H1 (cell line): Measurements from ENCODE around the gene SEPTIN2. TPM values are rescaled to one million over a fixed set of nuclear protein-coding genes. Genes with fewer than 3 reads are reported as not detected.

ENCODE experiments used
- CTCF ChIA-PET: fragments of 300-600 bp; sonication (Branson Sonifier 250); formaldehyde crosslinking; loops from one replicate; lab custom pipeline; 2021; ENCODE audit not compliant: partially characterized antibody; lab: Charles Lee
- POLR2A ChIA-PET: fragments of 300-600 bp; sonication (Branson Sonifier 250); formaldehyde crosslinking; loops from one replicate; lab custom pipeline; 2021; ENCODE audit warnings: inconsistent platforms; ENCODE audit not compliant: partially characterized antibody; lab: Charles Lee
- DNase-seq, 2 experiments: peaks; one replicate each; pipeline versions ENCODE4 v3.0.0 to v3.0.0-alpha.2; 2010 to 2022; ENCODE audit warnings: low spot score in 2 of 2, low read depth in 1 of 2, mixed read lengths in 1 of 2
- FAIRE-seq: peaks from 2 replicates; lab custom pipeline; 2011; peaks lifted over from hg19 to GRCh38; lab: Jason Lieb, UNC
- H2AFZ ChIP-seq: 2 replicates; pipeline ENCODE4 v1.8.1; 2012; ENCODE audit warnings: low read length, inconsistent platforms
- H2AK5ac ChIP-seq: 2 replicates; pipeline ENCODE4 v1.6.1; 2013; ENCODE audit warnings: low read depth, low read length
- H2BK120ac ChIP-seq: replicated peaks from 2 replicates; pipeline ENCODE3; 2013; ENCODE audit warnings: low read depth, low read length, inconsistent platforms
- H2BK12ac ChIP-seq: 2 replicates; pipeline ENCODE4 v1.6.1; 2013; ENCODE audit warnings: low read depth, low read length
- H2BK15ac ChIP-seq: 2 replicates; pipeline ENCODE4 v1.6.1; 2013; ENCODE audit warnings: low read length
- H2BK20ac ChIP-seq: 2 replicates; pipeline ENCODE4 v1.6.1; 2013; ENCODE audit warnings: low read length
- H2BK5ac ChIP-seq: 2 replicates; pipeline ENCODE4 v1.6.1; 2013; ENCODE audit warnings: low read depth, low read length
- H3K14ac ChIP-seq: 2 replicates; pipeline ENCODE4 v1.6.1; 2013; ENCODE audit warnings: inconsistent platforms; ENCODE audit not compliant: insufficient read length
- H3K18ac ChIP-seq: 2 replicates; pipeline ENCODE4 v1.6.1; 2013; ENCODE audit warnings: low read length; ENCODE audit errors: extremely low read depth
- H3K23ac ChIP-seq: 2 replicates; pipeline ENCODE4 v1.6.1; 2013; ENCODE audit warnings: inconsistent platforms; ENCODE audit not compliant: insufficient read length
- H3K23me2 ChIP-seq: 2 replicates; pipeline ENCODE4 v1.6.1; 2013; ENCODE audit warnings: low read depth, low read length
- H3K27ac ChIP-seq: 2 replicates; pipeline ENCODE4 v1.6.1; 2011; ENCODE audit warnings: low read depth, low read length, inconsistent platforms
- H3K27me3 ChIP-seq, 4 experiments: replicated peaks in 1 of 4; 1 replicate in 1 of 4; 2 replicates in 3 of 4; pipeline versions ENCODE4 v1.6.1 to v1.8.1; 2011 to 2013; ENCODE audit warnings: low read length in 3 of 4, mild to moderate bottlenecking in 3 of 4, inconsistent platforms in 2 of 4, mixed read lengths in 2 of 4, moderate library complexity in 1 of 4; ENCODE audit not compliant: control insufficient read depth in 3 of 4, insufficient read depth in 3 of 4; ENCODE audit errors: extremely low read depth in 1 of 4
- H3K36me3 ChIP-seq, 4 experiments: 2 replicates each; pipeline versions ENCODE4 v1.6.1 to v1.8.1; 2011 to 2013; ENCODE audit warnings: mild to moderate bottlenecking in 4 of 4, low read length in 3 of 4, moderate library complexity in 2 of 4, control low read depth in 1 of 4, inconsistent platforms in 1 of 4; ENCODE audit not compliant: insufficient read depth in 4 of 4, control insufficient read depth in 2 of 4
- H3K4ac ChIP-seq: replicated peaks from 2 replicates; pipeline ENCODE3; 2013; ENCODE audit warnings: low read length, low read depth, mixed read lengths, inconsistent platforms; ENCODE audit not compliant: insufficient read length
- H3K4me1 ChIP-seq, 4 experiments: replicated peaks in 1 of 4; 1 replicate in 1 of 4; 2 replicates in 3 of 4; pipeline versions ENCODE4 v1.6.1 to v1.8.1; 2011 to 2013; ENCODE audit warnings: low read length in 3 of 4, inconsistent platforms in 2 of 4, mixed read lengths in 1 of 4; ENCODE audit not compliant: insufficient read depth in 4 of 4, control insufficient read depth in 3 of 4
- H3K4me2 ChIP-seq, 2 experiments: 2 replicates each; pipeline versions ENCODE4 v1.6.1 to v1.8.1; 2011 to 2013; ENCODE audit warnings: low read depth in 2 of 2, low read length in 2 of 2, control low read depth in 1 of 2, inconsistent platforms in 1 of 2, mild to moderate bottlenecking in 1 of 2; ENCODE audit not compliant: insufficient read depth in 1 of 2
- H3K4me3 ChIP-seq, 4 experiments: fragments of 200-600, 300-600 bp in 1 of 4; sonication (generic), shearing (Covaris generic), sonication (Bioruptor Twin) in 1 of 4; 2 replicates each; pipeline versions ENCODE4 v1.5.1 to v1.8.1; 2011 to 2016; ENCODE audit warnings: low read length in 4 of 4, low read depth in 3 of 4, control low read depth in 2 of 4, inconsistent platforms in 2 of 4, mild to moderate bottlenecking in 2 of 4, mixed read lengths in 1 of 4, moderate library complexity in 1 of 4; ENCODE audit not compliant: insufficient read depth in 2 of 4; ENCODE audit errors: extremely low read depth in 1 of 4
- H3K56ac ChIP-seq: replicated peaks from 2 replicates; pipeline ENCODE3; 2013; ENCODE audit warnings: low read depth, mild to moderate bottlenecking, mixed read lengths, low read length, inconsistent platforms; ENCODE audit not compliant: insufficient read length
- H3K79me1 ChIP-seq: 2 replicates; pipeline ENCODE4 v1.6.1; 2013; ENCODE audit warnings: low read depth, low read length, control low read depth
- H3K79me2 ChIP-seq, 2 experiments: 2 replicates each; pipeline versions ENCODE4 v1.6.1 to v1.8.1; 2012 to 2013; ENCODE audit warnings: low read length in 2 of 2, mild to moderate bottlenecking in 2 of 2, inconsistent platforms in 1 of 2; ENCODE audit not compliant: insufficient read depth in 2 of 2, control insufficient read depth in 1 of 2
- H3K9ac ChIP-seq, 4 experiments: replicated peaks in 1 of 4; 1 replicate in 1 of 4; 2 replicates in 3 of 4; pipeline versions ENCODE4 v1.6.1 to v1.8.1; 2011 to 2013; ENCODE audit warnings: low read depth in 3 of 4, low read length in 3 of 4, control low read depth in 2 of 4, mild to moderate bottlenecking in 2 of 4, moderate library complexity in 2 of 4, inconsistent platforms in 1 of 4; ENCODE audit errors: extremely low read depth in 1 of 4
- H3K9me3 ChIP-seq, 2 experiments: 2 replicates each; pipeline versions ENCODE4 v1.6.1 to v1.8.1; 2012 to 2013; ENCODE audit warnings: mild to moderate bottlenecking in 2 of 2, moderate library complexity in 2 of 2, control low read depth in 1 of 2, inconsistent platforms in 1 of 2, low read depth in 1 of 2, low read length in 1 of 2, mixed read lengths in 1 of 2; ENCODE audit not compliant: insufficient read depth in 2 of 2
- H4K20me1 ChIP-seq, 2 experiments: replicated peaks in 1 of 2; 2 replicates each; pipeline versions ENCODE3 to v1.8.1; 2011 to 2013; ENCODE audit warnings: inconsistent platforms in 2 of 2, low read length in 2 of 2, mild to moderate bottlenecking in 1 of 2; ENCODE audit not compliant: insufficient read depth in 2 of 2, control insufficient read depth in 1 of 2
- H4K5ac ChIP-seq: 2 replicates; pipeline ENCODE4 v1.6.1; 2013; ENCODE audit warnings: low read length, low read depth, mixed read lengths, inconsistent platforms; ENCODE audit not compliant: insufficient read length
- H4K8ac ChIP-seq: 2 replicates; pipeline ENCODE4 v1.8.0; 2013; ENCODE audit warnings: mild to moderate bottlenecking, moderate library complexity, low read length, inconsistent platforms; ENCODE audit not compliant: insufficient read depth; ENCODE audit errors: extremely low read depth
- H4K91ac ChIP-seq: replicated peaks from 2 replicates; pipeline ENCODE3; 2013; ENCODE audit warnings: low read length, mixed read lengths, inconsistent platforms; ENCODE audit not compliant: insufficient read length
- BACH1 ChIP-seq: IDR thresholded peaks from 2 replicates; pipeline ENCODE4 v1.6.1; 2012; ENCODE audit warnings: low read length, improper control_type of control experiment
- BCL11A ChIP-seq, 2 experiments: IDR thresholded peaks; one replicate each; pipeline ENCODE4 v1.6.1; 2011; ENCODE audit warnings: low read depth in 2 of 2, low read length in 2 of 2, mild to moderate bottlenecking in 2 of 2
- CBX8 ChIP-seq: fragments of 300-800, 300-1000 bp; sonication (generic); IDR thresholded peaks from 2 replicates; pipeline ENCODE4 v1.7.1; 2016; ENCODE audit warnings: low read depth, low read length, borderline replicate concordance
- CHD2 ChIP-seq: IDR thresholded peaks from 2 replicates; pipeline ENCODE4 v1.6.1; 2012; ENCODE audit warnings: low read length, improper control_type of control experiment
- EGR1 ChIP-seq: IDR thresholded peaks from 2 replicates; pipeline ENCODE4 v1.6.1; 2011; ENCODE audit warnings: low read depth, low read length, borderline replicate concordance
- NRF1 ChIP-seq: IDR thresholded peaks from 2 replicates; pipeline ENCODE4 v1.6.1; 2011; ENCODE audit warnings: mild to moderate bottlenecking, low read depth, low read length, improper control_type of control experiment
- PHF8 ChIP-seq: fragments of 200-600 bp; sonication (generic); conservative IDR thresholded peaks from 2 replicates; pipeline ENCODE4 v1.7.1; 2012; ENCODE audit warnings: low read depth, mild to moderate bottlenecking, inconsistent platforms, low read length, moderate library complexity
- POU5F1 ChIP-seq: IDR thresholded peaks from 2 replicates; pipeline ENCODE4 v1.6.1; 2011; ENCODE audit warnings: low read depth, mild to moderate bottlenecking, low read length, moderate library complexity
- SAP30 ChIP-seq: fragments of 300-600 bp; sonication (generic); IDR thresholded peaks from 2 replicates; pipeline ENCODE4 v1.7.1; 2012; ENCODE audit warnings: low read length, moderate library complexity, mild to moderate bottlenecking, inconsistent platforms; ENCODE audit not compliant: insufficient read depth, insufficient replicate concordance
- SUZ12 ChIP-seq: fragments of 200-600 bp; sonication (generic); IDR thresholded peaks from 2 replicates; pipeline ENCODE4 v1.6.1; 2012; ENCODE audit warnings: mild to moderate bottlenecking, inconsistent platforms, low read length, moderate library complexity, mixed read lengths
- TAF7 ChIP-seq: optimal IDR thresholded peaks from 2 replicates; pipeline ENCODE3; 2011; ENCODE audit warnings: low read depth, mild to moderate bottlenecking, inconsistent platforms, low read length, moderate library complexity, borderline replicate concordance
- WGBS, 2 experiments: shearing (Covaris generic) in 1 of 2; methylation state at CpG; one replicate each; pipeline versions ENCODE4 v1.1.6 to v1.1.7; 2013 to 2015; ENCODE audit warnings: low lambda C conversion rate in 2 of 2, mixed read lengths in 2 of 2, inconsistent platforms in 1 of 2, low coverage in 1 of 2, missing lambda C conversion rate in 1 of 2; ENCODE audit not compliant: insufficient replicate concordance in 2 of 2, insufficient coverage in 1 of 2, insufficient read length in 1 of 2; ENCODE audit errors: extremely low coverage in 1 of 2, missing lambda C conversion rate in 1 of 2; 5-methylcytosine and 5-hydroxymethylcytosine counted together
- polyA plus RNA-seq, 7 experiments: library from polyadenylated mRNA; depleted of rRNA in 3 of 7; stranded (reverse) in 5 of 7; unstranded in 2 of 7; fragments of >200 nt in 5 of 7; fragments of 200-250 nt in 2 of 7; gene quantifications; 1 replicate in 5 of 7; 2 replicates in 1 of 7; 4 replicates in 1 of 7; pipeline versions ENCODE4 v1.2.1 to v1.2.3, GENCODE V29; 2011 to 2013; ENCODE audit warnings: missing spikeins in 2 of 7, mixed read lengths in 2 of 7
- total RNA-seq: library from RNA; stranded (reverse); fragmentation: NEBNext Ultra II Directional; extraction: Animal tissue kit (Norgen Biotek cat#: 25700); gene quantifications from 2 replicates; pipeline ENCODE4 v1.2.1, GENCODE V29; 2021
- TF ChIP-seq, protein P1 (sequence below): IDR thresholded peaks from 2 replicates; pipeline ENCODE4 v1.6.1; 2011; ENCODE audit warnings: low read depth, mild to moderate bottlenecking, low read length; ENCODE audit not compliant: insufficient read depth

The SEPTIN2 gene
- total and polyA plus RNA-seq, 2 of the 8 experiments (the other 6 are each of a cell fraction or from before 2014, with no cell fraction given), result 392 to 650 TPM

DNA sequence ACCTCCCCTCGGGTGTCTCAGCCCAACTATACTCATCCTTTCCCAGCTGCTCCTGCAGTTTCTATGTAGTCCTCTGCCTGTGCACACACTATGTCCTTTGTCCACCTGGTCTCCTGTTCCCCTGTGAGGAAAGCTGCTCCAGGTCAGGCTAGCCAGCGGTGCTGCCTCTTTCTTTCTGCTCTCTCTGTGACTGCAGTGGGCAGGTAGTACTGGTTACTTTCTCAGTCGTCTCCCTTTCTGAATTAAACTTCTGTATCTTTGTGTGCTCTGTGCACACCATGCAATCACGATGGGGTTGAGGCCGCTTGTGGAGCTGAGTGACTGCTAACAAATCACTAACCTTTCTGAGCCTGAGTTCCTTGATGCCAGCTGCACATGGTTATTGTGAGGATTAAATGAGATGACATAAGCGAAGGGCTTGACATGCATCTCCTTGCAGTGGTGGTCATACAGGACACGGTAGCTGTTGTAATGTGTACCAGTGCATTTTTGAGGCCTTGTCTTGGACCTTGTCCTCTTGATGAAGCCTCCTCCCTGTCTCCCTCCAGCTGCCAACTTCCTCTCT is 43.8 kb downstream of the SEPTIN2 start:
- no peak for FAIRE-seq
- H3K27ac ChIP-seq, result no peak overlapping the region
- POLR2A ChIA-PET, result interaction anchor here (0.8 to 2.4 kb wide), 4 partner anchors 9 to 341 kb away, joined by 3 to 10 read pairs (median 4); partner anchors contain the start of gene BOK
- no peak for TF ChIP-seq PHF8
- TF ChIP-seq BCL11A (IDR thresholded peaks at IDR 0.05; ENCODE audit: low read depth in 2 of 2, low read length in 2 of 2), result no peak
- TF ChIP-seq CHD2, result no peak
- no peak for TF ChIP-seq EGR1
- no peak for TF ChIP-seq TAF7
- TF ChIP-seq, protein P1, sequence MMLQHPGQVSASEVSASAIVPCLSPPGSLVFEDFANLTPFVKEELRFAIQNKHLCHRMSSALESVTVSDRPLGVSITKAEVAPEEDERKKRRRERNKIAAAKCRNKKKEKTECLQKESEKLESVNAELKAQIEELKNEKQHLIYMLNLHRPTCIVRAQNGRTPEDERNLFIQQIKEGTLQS, result no peak
- no peak for TF ChIP-seq BACH1
- no peak for TF ChIP-seq SUZ12
- TF ChIP-seq NRF1, result no peak
- no peak for TF ChIP-seq CBX8
- TF ChIP-seq SAP30, result no peak
- TF ChIP-seq POU5F1, result no peak

More for the DNA sequence above, 43.8 kb downstream of the SEPTIN2 start:
- CTCF ChIA-PET, result interaction anchor here (0.9 to 3.5 kb wide), 7 partner anchors 9 to 34 kb away, joined by 3 to 15 read pairs (median 3); no protein-coding TSS in a partner anchor
- Histone ChIP-seq H3K14ac (no peak overlapping the region), H2BK15ac (no peak overlapping the region), H2BK20ac (no peak overlapping the region), H2BK12ac (no peak overlapping the region), H2BK5ac (no peak overlapping the region), H3K36me3 (no peaks in the 10 kb centered on the region; a peak in 1 of 8 replicates), H3K4me3 (no peak overlapping the region), H2AK5ac (no peak overlapping the region), H4K8ac (no peak overlapping the region), H2AFZ (no peak overlapping the region), H3K23me2 (peaks cover 9% of the 10 kb centered on the region), H3K18ac (no peak overlapping the region), H4K5ac (no peak overlapping the region), H3K4me1 (peaks cover under 1 to 9% (median 6%) of the 10 kb centered on the region in 4 experiments; a peak in 6 of 7 replicates), H4K20me1 (peaks cover 7 to 11% of the 10 kb centered on the region in 2 experiments), H3K9ac (no peak overlapping the region; a peak in 2 of 7 replicates), H3K4me2 (no peak overlapping the region), H3K79me1 (peaks cover 10% of the 10 kb centered on the region), H3K27me3 (no peaks in the 10 kb centered on the region), H2BK120ac (no peak overlapping the region), H3K56ac (no peak overlapping the region), H3K4ac (no peak overlapping the region), H4K91ac (no peak overlapping the region), H3K23ac (no peak overlapping the region), H3K9me3 (no peaks in the 10 kb centered on the region), H3K79me2 (peaks cover 0 to 56% of the 10 kb centered on the region in 2 experiments; a peak in 3 of 4 replicates)
- 90% methylated on average over 7 of the region's 7 CpGs; no CpG with 5 or more reads in 1 of the 2 experiments for WGBS, 2 experiments
- DNase-seq, result no peak
